SIG-M5 treated with dmso at 0.1 percent for 504 hours (cell line): ENCODE results near the gene ARHGAP8.

Experiments used
- DNase-seq: peaks from one replicate; lab custom pipeline; 2025; ENCODE audit not compliant: unreplicated experiment; lab: John Stamatoyannopoulos, UW

Gene ARHGAP8

DNA sequence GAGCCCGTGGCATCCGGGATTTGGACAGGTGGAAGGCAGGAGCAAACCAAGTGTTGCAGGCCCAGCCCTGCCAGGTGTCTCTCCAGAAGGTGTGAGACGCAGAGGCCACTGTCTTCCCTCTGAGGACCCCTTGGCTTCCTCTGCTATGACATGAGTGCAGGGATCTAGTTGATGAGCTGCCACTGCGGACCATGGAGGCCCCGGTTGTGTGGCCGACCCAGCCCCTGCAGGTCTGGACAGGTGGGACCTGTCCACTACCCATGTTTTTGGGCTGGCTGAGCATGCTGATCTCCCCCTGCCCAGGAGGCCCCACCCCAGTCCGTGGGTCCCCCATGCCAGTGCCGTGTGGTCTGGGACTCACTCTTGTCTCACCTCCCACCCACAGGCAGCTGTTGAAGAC is 27.5 kb upstream of the ARHGAP8 start:
- no peak for DNase-seq

DNA sequence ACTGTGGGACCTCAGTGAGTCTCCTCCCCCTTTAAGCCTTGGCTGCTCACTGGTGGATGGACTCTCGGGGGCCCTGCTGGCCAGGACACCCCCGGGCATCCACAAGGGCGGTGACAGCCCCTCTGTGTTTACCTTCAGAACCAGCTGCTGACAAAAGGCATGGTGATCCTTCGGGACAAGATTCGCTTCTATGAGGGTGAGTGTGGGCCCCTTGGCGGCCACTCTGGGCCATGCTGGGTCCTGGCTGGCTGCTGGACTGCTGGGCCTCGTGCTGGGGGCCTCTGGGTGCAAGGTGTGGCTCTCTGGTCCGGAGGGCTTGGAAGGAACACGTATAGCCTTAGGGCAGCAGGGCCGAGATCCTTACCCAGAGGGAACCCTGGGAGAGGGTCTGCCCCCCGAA is 25.9 kb upstream of the ARHGAP8 start:
- no peak for DNase-seq

DNA sequence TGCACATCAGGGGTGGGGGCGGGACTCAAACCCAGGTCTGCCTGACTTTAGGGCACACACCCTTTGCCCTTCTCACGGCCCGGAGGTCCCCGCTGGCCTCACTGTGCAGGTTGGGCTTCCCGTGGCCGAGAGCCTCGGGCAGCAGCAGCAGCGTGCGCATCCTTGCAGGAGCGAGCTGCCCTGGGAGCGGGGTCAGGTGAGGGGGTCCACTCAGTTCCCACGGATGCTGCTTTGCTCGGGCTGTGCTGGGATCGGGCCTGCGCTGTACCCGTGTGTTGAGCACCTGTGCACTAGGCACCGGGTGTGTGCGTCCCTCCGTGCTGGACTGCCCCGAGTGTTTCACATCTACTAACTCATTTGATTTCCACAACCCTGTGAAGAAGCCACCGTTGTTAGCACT is 25.2 kb upstream of the ARHGAP8 start:
- no peak for DNase-seq

DNA sequence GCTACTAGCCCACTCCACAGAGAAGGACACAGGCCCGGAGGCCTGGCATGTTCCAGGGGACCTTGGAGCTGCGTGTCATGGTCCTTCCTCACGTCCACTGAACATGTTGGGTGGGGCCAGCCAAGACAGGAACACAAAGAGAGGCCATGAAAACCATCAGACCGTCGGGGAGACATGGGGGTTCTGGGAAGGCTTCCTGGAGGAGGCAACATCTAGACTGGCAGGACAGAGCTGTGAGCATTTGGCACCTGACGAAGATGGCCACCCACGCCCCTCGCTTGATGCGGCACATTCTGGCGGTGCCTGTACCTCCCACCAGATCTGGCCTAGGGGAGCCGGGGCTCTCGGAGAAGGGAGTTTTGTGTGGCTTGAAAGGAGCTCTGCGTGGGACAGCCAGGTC is 24.7 kb upstream of the ARHGAP8 start:
- DNase-seq, result no peak

DNA sequence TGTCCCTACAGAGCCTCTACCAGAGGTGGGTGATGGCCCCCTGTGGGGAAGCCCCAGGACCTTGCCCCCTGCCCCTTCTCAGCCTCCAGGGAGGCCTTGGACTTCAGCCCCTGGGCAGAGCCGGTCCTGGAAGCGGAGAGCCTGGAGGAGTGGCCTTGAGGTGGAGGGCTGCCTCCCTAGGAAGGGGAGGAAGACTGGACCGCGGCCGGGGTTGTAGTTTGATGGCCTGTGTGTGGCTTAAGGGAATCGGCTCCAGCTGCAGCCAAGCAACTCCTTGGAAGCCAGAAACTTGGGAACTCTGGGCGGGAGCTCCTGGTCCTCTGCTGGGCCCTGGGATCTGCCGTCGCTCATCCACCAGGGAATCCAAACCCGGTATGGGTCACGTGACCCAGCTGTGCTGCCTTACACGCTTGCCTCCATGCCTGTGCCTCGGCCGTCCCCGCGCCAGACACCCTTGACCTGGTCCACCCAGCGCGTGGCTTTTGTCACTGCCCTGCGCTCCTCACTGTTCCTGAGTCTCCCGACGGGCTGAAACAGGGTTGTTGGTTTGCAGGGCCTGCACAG is 23.5 kb upstream of the ARHGAP8 start:
- DNase-seq, result no peak

DNA sequence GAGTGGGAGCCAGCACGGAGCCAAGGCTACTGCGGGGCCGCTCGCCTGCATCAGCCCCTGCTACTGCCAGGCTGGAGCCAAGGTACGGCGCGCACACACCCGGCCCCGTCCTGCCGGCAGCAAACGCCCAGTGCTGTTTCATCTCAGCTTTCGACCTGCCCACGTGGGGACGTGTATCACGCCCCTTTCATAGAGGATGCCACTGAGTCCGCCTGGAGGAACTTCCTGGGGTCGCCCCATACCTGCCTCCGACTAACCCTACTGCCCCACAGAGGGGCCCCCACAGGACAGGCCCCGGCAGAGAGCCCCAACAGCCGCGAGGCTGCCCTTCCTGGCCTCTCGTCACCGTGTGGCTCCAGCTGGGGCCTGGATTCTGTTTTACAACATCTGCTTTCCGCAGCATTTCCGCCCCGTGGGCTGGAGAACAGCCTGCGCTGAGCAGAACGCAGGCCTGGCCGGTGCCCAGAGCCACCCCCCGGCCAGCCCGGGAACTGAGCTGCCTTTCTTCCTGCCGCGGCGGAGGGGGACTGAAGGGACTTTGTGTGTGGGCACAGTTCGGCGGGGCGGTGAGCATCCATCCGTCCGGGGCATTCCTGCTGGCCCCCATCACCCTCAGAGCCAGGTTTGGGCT is 22.9 kb upstream of the ARHGAP8 start:
- DNase-seq, result no peak

DNA sequence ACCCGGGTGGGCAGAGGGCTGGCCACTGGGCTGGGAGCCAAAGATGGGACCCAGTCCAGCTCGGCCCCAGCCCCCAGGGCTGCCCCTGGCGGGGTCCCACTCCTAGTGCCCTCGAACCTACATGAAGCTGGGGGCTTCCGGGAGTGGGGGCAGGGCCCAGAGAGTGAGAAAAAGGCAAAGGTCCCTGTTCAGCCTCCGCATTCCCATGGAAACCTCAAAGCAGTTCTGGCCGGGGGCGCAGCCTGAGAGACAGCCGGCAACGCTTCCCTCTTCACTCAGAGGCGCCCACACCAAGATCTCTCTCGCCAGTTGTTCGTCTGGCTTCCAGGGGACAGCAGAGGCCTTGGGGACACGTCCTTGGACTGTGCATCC is 22.4 kb upstream of the ARHGAP8 start:
- no peak for DNase-seq

DNA sequence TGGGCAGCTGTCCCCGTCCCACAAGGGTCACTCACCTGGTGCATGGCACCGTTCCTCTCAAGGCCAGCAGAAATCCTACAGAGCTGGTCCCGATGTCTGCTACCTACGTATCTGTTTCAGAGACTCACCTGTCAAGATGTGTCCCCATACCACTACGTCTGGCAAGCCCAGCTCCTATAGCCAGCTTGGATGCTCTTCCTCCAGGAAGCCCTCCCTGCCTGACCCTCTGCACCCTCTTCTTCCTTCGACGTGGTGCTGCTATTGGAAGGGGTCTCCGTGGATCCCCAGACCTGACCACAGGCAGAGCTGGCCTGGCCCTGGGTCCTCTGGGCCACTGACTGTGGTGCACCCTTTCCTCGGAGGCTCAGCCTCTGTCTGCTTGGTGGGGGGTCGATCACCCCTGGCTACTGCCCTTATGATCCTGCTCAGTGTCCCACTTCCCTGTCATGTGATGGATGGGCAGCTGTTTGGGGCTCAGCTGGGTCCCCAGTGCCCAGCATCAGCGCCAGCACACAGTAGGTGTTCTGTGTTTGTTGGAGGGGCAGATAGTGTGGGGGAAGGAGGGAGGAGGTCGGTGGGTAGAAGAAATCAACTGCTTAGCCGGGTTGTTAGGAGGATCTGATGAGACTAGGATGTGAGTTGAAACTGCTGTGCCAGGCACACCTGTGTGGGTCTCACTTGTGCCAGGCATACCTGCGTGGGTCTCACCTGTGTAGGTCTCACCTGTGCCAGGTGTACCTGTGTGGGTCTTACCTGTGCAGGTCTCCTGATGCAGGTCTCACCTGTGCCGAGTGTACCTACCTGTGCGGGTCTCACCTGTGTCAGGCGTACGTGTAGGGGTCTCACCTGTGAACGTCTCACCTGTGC is 21.7 kb upstream of the ARHGAP8 start:
- no peak for DNase-seq

DNA sequence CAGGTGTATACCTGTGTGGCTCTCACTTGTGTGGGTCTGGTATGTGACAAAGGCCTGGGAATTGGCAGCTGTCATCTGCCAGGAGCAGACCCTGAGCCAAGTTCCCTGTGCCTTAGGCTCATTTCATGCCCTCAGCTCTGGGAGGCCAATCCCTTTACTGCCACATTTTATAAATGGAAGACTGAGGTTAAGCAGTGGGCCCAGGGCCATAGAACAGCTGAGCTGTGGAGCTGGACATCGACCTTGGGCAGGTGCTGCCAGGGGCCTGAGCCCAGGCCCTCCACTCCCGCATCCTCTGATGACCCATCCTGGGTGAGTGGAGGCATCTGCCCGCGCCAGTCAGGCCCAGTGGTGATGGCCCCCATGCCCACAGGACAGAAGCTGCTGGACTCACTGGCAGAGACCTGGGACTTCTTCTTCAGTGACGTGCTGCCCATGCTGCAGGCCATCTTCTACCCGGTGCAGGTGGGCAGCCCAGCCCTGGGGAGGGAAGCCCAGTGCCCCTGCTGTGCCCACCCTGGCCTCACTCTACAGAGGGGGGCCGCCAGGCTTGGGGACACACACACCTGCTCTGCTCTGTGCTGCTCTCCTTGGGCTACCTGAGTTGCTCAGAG is 20.9 kb upstream of the ARHGAP8 start:
- DNase-seq, result no peak

DNA sequence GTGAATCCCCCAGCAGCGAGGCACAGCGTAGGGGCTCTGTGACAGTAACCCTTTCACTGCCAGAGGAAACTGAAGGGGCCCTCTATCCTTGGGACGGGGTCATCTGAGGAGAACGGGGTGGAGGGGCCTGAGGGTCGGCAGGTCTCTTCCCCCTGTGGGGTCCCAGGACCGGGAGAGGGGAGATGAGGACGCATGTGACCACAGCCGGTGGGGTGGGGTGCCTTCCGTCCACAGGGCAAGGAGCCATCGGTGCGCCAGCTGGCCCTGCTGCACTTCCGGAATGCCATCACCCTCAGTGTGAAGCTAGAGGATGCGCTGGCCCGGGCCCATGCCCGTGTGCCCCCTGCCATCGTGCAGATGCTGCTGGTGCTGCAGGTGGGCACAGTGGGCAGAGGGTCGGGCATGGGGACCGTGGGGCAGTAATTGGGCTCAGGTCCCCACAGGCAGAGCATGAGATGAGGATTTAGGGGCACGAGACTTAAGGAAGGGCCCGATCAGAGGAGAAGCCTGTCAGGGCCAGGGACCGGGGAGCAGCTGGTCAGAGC is 20.3 kb upstream of the ARHGAP8 start:
- no peak for DNase-seq

DNA sequence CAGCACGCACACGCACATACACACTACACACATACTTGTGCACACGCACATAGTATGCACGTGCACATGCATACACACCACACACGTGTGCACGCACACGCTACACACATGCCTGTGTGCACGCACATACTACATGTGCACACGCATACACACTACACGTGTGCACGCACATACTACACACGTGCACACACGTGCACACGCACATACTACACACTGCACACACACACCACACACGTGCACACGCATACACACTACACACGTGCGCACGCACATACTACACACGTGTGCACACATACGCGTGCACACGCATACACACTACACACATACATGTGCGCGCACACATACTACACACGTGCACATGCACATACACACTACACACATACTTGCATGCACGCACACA is 19.7 kb upstream of the ARHGAP8 start:
- DNase-seq, result no peak

DNA sequence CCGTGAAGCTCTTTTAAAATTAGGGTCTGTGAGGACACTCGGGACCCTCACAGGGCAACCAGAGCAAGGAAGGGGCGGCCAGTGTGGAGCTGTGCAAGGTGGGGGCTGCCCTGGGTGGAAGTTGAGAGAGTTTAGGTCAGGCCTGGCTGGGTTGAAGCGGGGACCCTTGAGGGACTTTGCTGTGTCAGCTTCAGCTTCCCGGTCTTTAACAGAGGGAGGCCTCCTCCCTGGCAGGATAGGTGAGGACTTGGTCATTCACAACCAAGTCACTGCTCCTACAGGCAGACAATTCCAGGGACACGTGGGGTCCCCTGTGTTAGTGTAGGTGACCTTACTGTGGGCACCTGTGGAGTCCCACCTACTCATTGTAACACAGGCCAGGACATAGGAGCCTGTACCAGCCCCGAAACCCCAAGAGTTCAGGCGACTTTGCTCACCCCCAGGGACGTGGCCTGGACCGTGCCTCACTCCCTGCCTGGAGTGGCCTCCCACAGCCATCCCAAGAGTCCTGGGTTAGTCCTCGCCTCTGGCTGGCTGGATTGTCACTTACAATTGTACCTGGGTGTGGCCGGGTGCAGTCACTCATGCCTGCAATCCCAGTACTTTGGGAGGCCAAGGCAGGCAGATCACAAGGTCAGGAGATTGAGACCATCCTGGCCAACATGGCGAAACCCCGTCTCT is 18.8 kb upstream of the ARHGAP8 start:
- DNase-seq, result no peak

DNA sequence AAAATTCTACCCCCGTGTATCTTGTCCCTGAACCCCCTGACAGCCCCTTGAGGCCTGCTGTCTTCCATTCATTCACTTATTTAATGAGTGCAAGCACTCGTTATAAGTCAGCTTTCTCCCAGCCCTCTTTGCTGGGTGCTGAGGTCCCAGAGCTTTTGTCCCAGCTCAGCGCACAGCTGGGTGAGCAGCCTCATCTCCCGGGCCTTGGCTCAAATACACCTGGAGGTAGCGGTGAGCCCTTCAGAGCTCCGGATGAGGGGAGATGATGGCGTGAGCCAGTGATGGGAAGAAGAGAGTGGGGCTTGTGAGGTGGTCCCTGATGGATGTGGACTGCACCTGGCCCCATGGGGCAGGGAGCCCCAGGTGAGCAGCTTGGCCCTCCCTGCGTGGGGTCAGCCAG is 18.1 kb upstream of the ARHGAP8 start:
- DNase-seq, result no peak

DNA sequence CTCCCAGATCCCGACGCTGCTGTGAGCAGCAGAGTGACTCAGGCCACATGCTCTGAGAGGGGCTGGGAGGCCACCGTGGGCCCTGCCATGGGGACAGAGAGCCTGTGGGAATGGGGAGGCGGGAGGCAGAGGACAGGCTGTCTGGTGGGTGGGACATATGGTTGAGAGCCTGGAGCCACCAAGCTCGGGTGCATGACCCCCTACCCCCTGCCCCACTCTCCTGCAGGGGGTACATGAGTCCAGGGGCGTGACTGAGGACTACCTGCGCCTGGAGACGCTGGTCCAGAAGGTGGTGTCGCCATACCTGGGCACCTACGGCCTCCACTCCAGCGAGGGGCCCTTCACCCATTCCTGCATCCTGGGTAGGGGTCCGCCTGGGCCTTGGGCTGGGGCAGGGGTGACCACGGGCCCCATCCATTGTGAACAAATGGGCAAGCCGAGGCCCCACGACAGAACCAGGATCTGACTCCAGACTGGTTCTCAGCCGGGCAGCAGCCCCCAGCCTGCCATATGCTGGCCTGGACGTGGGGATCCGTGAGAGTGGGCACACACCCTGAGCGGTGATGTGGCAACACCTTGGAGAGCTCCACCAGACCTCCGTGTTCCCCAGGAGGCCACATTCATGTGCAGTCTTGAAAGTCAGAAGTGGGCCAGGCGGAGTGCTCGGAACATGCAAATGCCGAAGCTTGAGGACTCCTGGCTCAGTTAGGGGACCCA is 17.4 kb upstream of the ARHGAP8 start:
- DNase-seq, result no peak

DNA sequence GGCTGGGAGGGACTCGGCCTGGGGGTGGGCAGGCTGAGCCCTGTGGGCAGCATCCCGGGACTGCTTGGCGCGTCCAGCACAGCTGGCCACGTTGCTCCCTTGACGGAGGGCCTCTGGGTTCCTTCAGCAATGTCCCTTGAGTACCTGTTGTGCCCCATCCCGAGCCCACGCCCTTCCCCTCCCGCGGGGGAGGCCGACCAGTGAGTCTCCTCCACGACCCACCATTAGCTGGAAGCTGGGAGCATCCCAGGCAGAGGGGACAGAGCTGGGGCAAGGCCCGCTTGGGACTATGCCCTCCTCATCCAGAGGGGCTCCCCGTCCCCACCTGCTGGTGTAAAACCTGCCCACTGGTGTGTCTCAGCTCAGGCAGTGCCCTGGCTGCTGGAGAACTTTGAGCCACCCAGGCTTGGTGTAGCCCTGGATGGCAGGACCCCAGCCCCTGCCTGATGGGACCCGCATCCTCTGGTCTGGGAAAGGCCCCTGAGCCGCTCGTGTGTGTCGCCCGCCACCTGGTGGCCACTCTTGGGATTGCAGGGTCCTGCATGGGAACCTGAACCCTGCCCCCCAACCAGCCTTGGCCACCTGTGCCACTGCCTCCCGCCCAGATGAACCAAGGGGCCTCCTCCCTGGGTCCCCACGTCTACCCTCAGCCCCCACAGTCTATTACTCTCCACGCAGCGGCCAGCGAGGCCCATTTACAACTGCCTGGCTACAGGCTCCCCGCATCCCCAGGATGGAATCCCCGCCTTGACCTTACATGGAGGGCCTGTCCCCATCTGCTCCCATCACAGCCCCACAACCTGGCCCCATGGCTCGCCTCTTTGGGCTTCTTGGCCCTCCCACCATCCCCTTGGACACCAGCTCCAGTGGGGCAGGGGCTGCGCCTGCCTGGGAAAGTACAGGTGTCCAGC is 16.6 kb upstream of the ARHGAP8 start:
- DNase-seq, result peak; percentile 11

DNA sequence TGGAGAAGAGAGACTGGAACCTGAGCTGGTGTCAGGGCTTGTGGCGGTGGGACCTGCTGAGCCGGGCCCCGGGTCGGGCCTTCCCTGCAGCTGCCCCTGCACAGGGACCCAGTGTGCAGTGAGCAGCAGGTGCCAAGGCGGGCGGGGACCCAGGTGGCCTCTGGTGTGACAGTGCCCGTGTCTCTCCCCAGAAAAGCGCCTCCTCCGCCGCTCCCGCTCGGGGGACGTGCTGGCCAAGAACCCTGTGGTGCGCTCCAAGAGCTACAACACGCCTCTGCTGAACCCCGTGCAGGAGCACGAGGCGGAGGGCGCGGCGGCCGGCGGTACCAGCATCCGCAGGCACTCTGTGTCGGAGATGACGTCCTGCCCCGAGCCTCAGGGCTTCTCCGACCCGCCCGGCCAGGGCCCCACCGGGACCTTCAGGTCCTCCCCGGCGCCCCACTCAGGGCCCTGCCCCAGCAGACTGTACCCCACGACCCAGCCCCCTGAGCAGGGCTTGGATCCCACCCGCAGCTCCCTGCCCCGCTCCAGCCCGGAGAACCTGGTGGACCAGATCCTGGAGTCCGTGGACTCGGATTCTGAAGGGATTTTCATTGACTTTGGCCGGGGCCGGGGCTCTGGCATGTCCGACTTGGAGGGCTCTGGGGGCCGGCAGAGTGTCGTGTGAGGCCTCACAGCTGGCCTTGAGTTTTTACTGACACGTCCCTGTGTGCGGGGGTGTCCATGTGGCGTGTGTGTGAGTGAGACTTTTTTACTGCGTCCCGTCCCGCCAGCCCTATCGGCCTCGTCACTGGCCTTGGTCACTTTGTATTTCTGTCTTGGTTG is 15.6 kb upstream of the ARHGAP8 start:
- DNase-seq, result no peak

DNA sequence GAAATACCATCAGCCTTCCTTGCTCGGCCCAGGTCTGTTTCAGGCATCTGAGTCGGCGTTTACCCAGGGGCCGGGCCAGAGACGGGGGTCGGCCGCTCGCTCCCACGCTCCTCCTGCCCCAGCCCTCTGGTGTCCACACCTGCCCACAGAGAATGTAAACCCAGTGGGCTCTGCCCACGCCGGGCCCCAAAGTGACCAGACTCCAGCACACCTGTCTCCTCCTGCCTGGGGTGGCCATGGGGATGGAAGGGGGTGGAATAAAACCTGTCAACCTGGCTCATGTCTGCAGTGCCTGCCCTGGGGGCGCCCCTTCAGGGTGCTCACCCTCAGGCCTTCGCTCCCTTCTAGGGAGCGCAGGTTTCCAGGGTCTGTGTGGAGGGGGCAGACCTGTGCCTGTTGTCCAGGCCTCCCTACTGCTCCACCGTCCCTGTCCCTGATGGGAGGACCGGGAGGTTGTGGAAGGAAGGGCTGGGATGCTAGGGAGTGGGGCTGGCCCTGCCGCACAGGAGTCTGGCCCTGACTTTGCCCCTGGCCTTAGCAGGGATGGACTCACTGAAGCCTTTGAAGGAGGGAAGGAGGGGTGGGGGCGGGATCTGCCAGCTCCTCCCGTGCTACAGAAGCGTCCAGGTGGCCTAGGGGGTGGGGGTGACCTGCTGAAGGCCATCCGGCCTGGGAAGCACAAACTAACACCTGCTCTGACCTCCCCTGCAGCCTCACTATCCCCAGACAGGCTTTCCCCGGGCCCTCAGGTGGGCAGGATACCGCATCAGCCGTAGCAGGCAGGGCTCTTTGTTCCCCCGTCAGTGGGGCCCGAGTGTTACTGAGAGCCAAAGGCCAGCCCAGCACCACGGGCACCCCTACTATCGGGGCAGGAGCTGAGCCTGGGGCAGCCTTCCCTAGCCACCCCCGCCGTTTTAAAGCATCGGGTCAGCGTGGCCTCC is 14.7 kb upstream of the ARHGAP8 start:
- no peak for DNase-seq

DNA sequence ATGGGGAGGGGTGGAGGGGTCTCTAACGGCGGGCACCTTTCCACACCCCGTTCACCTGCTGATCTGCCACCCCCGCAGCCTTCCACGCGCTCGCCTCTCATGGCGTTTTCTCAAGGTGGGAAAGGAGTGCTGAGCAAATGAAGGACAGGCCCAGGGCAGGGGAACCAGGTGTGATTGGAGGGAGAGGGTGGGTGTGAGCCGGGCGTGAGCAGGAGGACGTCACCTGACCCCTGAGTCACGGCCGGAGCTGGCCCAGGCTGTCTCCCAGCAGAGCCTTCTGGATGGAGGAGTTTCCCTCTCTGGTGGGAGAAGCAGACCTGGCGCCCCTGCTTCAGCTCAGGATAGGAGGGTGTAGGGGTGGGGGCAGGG is 14.0 kb upstream of the ARHGAP8 start:
- DNase-seq, result no peak
